Common myeloid progenitor, CD34-positive (primary cell): Measurements from ENCODE around the gene WDR33.
"Not testable (repeated sequence)": the region's sequence is repeated elsewhere in the genome, so short reads cannot be mapped to it uniquely, and the experiment has no call there.

Source experiments
- CTCF ChIA-PET: fragments of 350-600 bp; sonication (Branson Sonifier 250); formaldehyde crosslinking; loops from one replicate; lab custom pipeline; 2021; ENCODE audit warnings: antibody characterized with exemption; lab: Charles Lee
- POLR2A ChIA-PET: fragments of 350-600 bp; sonication (Branson Sonifier 250); formaldehyde crosslinking; loops from one replicate; lab custom pipeline; 2021; ENCODE audit warnings: antibody characterized with exemption; lab: Charles Lee
- DNase-seq, 3 donors: peaks; one replicate each; pipeline versions ENCODE4 v3.0.0 to v3.0.0-alpha.2; 2013
- H3K27ac ChIP-seq, 2 experiments: 1 replicate in 1 of 2; 2 replicates in 1 of 2; pipeline ENCODE4 v1.7.0; 2013; ENCODE audit warnings: inconsistent platforms in 2 of 2, low read length in 2 of 2, mild to moderate bottlenecking in 2 of 2, low read depth in 1 of 2, moderate library complexity in 1 of 2; ENCODE audit not compliant: severe bottlenecking in 2 of 2, insufficient read depth in 1 of 2, poor library complexity in 1 of 2
- H3K27me3 ChIP-seq, 5 experiments: replicated peaks in 2 of 5; 1 replicate in 3 of 5; 2 replicates in 2 of 5; pipeline versions ENCODE4 v1.6.1 to v1.7.0; 2013; ENCODE audit warnings: low read length in 4 of 5, mild to moderate bottlenecking in 2 of 5, moderate library complexity in 2 of 5, inconsistent platforms in 1 of 5; ENCODE audit not compliant: insufficient read depth in 5 of 5, control insufficient read depth in 4 of 5
- H3K36me3 ChIP-seq, 4 experiments: 1 replicate in 2 of 4; 2 replicates in 2 of 4; pipeline versions ENCODE4 v1.6.1 to v1.7.0; 2013; ENCODE audit warnings: low read length in 3 of 4, control low read depth in 1 of 4, mild to moderate bottlenecking in 1 of 4; ENCODE audit not compliant: control insufficient read depth in 4 of 4, insufficient read depth in 4 of 4
- H3K4me1 ChIP-seq, 4 experiments: 1 replicate in 3 of 4; 2 replicates in 1 of 4; pipeline versions ENCODE4 v1.6.1 to v1.7.1; 2013; ENCODE audit warnings: low read length in 3 of 4, mild to moderate bottlenecking in 3 of 4, control low read depth in 1 of 4, inconsistent platforms in 1 of 4, moderate library complexity in 1 of 4; ENCODE audit not compliant: control insufficient read depth in 4 of 4, insufficient read depth in 4 of 4; ENCODE audit errors: control extremely low read depth in 1 of 4
- H3K4me3 ChIP-seq, 7 experiments: 1 replicate in 4 of 7; 2 replicates in 3 of 7; pipeline versions ENCODE4 v1.5.1 to v1.7.0; 2013; ENCODE audit warnings: mild to moderate bottlenecking in 7 of 7, low read length in 6 of 7, moderate library complexity in 6 of 7, inconsistent platforms in 2 of 7, low read depth in 2 of 7, control low read depth in 1 of 7; ENCODE audit not compliant: insufficient read depth in 4 of 7, control insufficient read depth in 1 of 7; ENCODE audit errors: extremely low read depth in 1 of 7
- H3K9me3 ChIP-seq, 5 experiments: 1 replicate in 4 of 5; 2 replicates in 1 of 5; pipeline versions ENCODE4 v1.6.1 to v1.7.1; 2013; ENCODE audit warnings: low read length in 4 of 5, mild to moderate bottlenecking in 2 of 5, inconsistent platforms in 1 of 5, low read depth in 1 of 5, moderate library complexity in 1 of 5; ENCODE audit not compliant: control insufficient read depth in 4 of 5, insufficient read depth in 2 of 5; ENCODE audit errors: control extremely low read depth in 1 of 5
- WGBS: methylation state at CpG from one replicate; pipeline ENCODE4 v1.1.5; 2013; ENCODE audit not compliant: insufficient coverage; 5-methylcytosine and 5-hydroxymethylcytosine counted together

The WDR33 gene

DNA sequence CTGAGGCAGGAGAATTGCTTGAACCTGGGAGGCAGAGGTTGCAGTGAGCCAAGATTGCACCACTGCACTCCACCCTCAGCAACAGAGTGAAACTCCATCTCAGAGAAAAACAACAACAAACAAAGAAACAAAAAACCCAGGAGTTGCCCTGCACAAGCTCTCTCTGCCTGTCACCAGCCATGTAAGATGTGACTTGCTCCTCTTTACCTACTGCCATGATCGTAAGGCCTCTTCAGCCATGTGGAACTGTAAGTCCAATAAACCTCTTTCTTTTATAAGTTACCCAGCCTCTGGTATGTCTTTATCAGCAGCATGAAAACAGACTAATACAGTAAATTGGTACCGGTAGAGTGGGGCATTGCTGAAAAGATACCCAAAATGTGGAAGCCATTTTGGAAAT is 15.7 kb upstream of the WDR33 start:
- peaks cover 0 to 27% (median 7%) of the 10 kb centered on the region in 5 experiments for H3K9me3 ChIP-seq
- H3K27me3 ChIP-seq, H3K4me3 ChIP-seq, POLR2A ChIA-PET, H3K36me3 ChIP-seq, DNase-seq, H3K27ac ChIP-seq, CTCF ChIA-PET: not testable (repeated sequence)
- peaks cover 6 to 21% (median 16%) of the 10 kb centered on the region in 4 experiments for H3K4me1 ChIP-seq
- 91% methylated on average over 2 of the region's 2 CpGs for WGBS

DNA sequence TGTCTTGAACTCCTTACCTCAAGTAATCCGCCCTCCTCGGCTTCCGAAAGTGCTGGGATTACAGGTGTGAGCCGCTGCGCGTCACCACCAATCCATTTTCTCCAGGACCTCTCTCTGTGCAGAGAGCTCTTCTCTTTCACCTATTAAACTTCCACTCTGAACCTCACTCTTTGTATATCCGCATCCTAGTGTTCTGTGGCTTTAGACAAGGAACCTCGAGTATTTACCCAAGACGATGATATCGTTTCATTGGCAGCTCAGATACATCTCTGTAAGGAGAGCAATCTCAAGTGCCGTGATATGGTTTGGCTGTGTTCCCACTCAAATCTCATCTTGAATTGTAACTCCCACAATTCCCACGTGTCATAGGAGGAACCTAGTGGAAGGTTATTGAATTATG is 15.1 kb upstream of the WDR33 start:
- Histone ChIP-seq H3K27me3 (no peaks in the 10 kb centered on the region), H3K36me3 (no peaks in the 10 kb centered on the region), H3K4me3 (no peak overlapping the region), H3K27ac (no peak overlapping the region), H3K4me1 (peaks cover 6 to 21% (median 15%) of the 10 kb centered on the region in 4 experiments), H3K9me3 (peaks cover 0 to 32% (median 12%) of the 10 kb centered on the region in 5 experiments)
- 88% methylated on average over 12 of the region's 12 CpGs for WGBS
- DNase-seq = no peak
- POLR2A ChIA-PET = no interaction called here
- CTCF ChIA-PET = interaction anchor here (1.0 kb wide), 1 partner anchor 15 kb away, joined by 3 read pairs; no protein-coding TSS in a partner anchor

- ChIA-PET POLR2A (no interaction called here), CTCF (interaction anchor here (0.6 to 1.4 kb wide), 3 partner anchors 11 to 118 kb away, joined by 3 read pairs; no protein-coding TSS in a partner anchor)
- peak in 2 of 3 donors; percentile 33 to 35 for DNase-seq
Observed at GRCh38 chr2:127820080-127820668, 9.2 kb upstream of the WDR33 start.

GRCh38 chr2:127818794-127819425 is 7.9 kb upstream of the WDR33 start:
- H3K27me3 ChIP-seq = no peaks in the 10 kb centered on the region
- no peak overlapping the region for H3K4me3 ChIP-seq
- H3K9me3 ChIP-seq = peaks cover 1 to 37% (median 22%) of the 10 kb centered on the region in 5 experiments
- CTCF ChIA-PET = interaction anchor here (1.5 kb wide), 1 partner anchor 17 kb away, joined by 3 read pairs; no protein-coding TSS in a partner anchor
- H3K4me1 ChIP-seq = no peaks in the 10 kb centered on the region
- WGBS = 79% methylated on average over 5 of the region's 8 CpGs
- H3K27ac ChIP-seq = no peak overlapping the region
- DNase-seq = no peak
- no peaks in the 10 kb centered on the region for H3K36me3 ChIP-seq
- POLR2A ChIA-PET = no interaction called here

More at GRCh38 chr2:127820080-127820668, 9.2 kb upstream of the WDR33 start:
- H3K36me3 ChIP-seq = no peaks in the 10 kb centered on the region
- H3K27ac ChIP-seq = no peak overlapping the region
- H3K27me3 ChIP-seq = no peaks in the 10 kb centered on the region
- H3K9me3 ChIP-seq = peaks cover 1 to 37% (median 22%) of the 10 kb centered on the region in 5 experiments
- WGBS = 85% methylated on average over 6 of the region's 6 CpGs
- no peak overlapping the region for H3K4me3 ChIP-seq
- no peaks in the 10 kb centered on the region for H3K4me1 ChIP-seq

DNA sequence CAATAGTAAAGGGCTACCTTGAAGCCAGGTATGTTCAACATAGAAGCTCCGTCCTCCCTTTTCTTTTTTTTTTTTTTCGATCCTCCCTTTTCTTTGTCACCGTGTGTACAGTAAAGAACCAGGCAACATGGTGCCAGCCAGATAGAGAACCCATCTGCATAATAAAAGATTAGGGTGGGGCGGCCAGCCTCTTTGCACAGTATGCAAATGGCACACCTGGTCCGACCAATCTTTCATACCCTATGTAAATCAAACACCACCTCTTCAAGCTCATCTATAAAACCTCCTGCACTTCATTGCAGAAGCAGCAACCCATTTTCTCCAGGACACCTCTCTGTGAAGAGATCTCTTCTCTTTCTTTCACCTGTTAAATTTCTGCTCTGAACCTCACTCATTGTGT is 7.3 kb upstream of the WDR33 start:
- no peak for DNase-seq
- no peaks in the 10 kb centered on the region for H3K4me1 ChIP-seq
- POLR2A ChIA-PET = interaction anchor here (0.6 kb wide), 1 partner anchor 227 kb away, joined by 5 read pairs; no protein-coding TSS in a partner anchor
- 75% methylated on average over 2 of the region's 5 CpGs for WGBS
- CTCF ChIA-PET = interaction anchor here (1.2 to 1.5 kb wide), 2 partner anchors 10 to 18 kb away, joined by 3 read pairs; no protein-coding TSS in a partner anchor
- H3K27me3 ChIP-seq = no peaks in the 10 kb centered on the region
- H3K27ac ChIP-seq = no peak overlapping the region
- no peaks in the 10 kb centered on the region for H3K36me3 ChIP-seq
- H3K9me3 ChIP-seq = peaks cover 1 to 37% (median 22%) of the 10 kb centered on the region in 5 experiments
- no peak overlapping the region for H3K4me3 ChIP-seq

DNA sequence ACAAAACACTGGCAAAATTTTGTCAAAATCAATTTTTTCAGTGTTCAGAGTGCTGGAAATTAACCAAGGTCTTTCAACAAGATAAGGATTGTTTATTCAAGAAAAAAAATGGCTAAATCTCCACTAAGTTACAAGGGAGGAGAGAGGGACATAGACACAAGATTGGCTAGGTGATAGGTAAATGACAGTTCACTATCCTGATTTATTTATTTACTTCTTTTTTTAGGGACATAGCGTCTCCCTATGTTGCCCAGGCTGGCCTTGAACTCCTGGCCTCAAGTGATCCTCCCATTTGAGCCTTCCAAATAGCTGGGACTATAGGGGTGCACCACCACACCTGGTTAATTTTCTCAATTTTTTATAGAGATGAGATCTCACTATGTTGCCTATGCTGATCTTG is 3.7 kb upstream of the WDR33 start:
- no peak for DNase-seq
- Histone ChIP-seq H3K27ac (no peak overlapping the region), H3K9me3 (peaks cover 0 to 13% (median 9%) of the 10 kb centered on the region in 5 experiments), H3K4me3 (no peak overlapping the region), H3K27me3 (no peaks in the 10 kb centered on the region), H3K36me3 (no peaks in the 10 kb centered on the region), H3K4me1 (peaks cover 10 to 19% (median 12%) of the 10 kb centered on the region in 4 experiments)
- 100% methylated on average over 1 of the region's 1 CpG for WGBS
- POLR2A ChIA-PET = no interaction called here
- CTCF ChIA-PET = no interaction called here

DNA sequence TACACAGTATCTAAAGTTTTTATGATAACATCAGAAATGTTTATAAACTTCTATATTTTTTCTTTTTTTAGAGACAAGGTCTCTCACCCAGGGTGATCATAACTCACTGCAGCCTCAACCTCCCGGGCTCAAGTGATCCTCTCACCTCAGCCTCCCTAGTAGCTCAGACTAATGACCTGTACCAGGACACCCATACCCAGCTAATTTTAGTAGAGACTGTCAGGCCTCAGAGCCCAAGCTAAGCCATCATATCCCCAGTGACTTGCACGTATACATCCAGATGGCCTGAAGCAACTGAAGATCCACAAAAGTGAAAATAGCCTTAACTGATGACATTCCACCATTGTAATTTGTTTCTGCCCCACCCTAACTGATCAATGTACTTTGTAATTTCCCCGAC is 1.5 kb upstream of the WDR33 start:
- CTCF ChIA-PET, POLR2A ChIA-PET: not testable (repeated sequence)
- H3K4me1 ChIP-seq = peaks cover 14 to 31% (median 19%) of the 10 kb centered on the region in 4 experiments

More for the DNA sequence above, 1.5 kb upstream of the WDR33 start:
- not testable (repeated sequence) for DNase-seq, H3K27ac ChIP-seq, H3K36me3 ChIP-seq, H3K9me3 ChIP-seq, H3K4me3 ChIP-seq, H3K27me3 ChIP-seq
- 96% methylated on average over 3 of the region's 3 CpGs for WGBS
